Activated CD8-positive, alpha-beta T cell treated with anti-CD3 and anti-CD28 coated beads for 36 hours (primary cell): ENCODE measurements around the gene MYOZ1. TPM values are rescaled to one million over a fixed set of nuclear protein-coding genes. Genes with fewer than 3 reads are reported as not detected.

Experiments used
- ATAC-seq: fragments of 200-7000 bp; cut with Tn5 transposase; one replicate; pipeline ENCODE4 v1.10.0; 2021; ENCODE audit warnings: mild to moderate bottlenecking, moderate library complexity
- CTCF ChIA-PET: fragments of 350-600 bp; sonication (Branson Sonifier 250); formaldehyde crosslinking; loops from one replicate; lab custom pipeline; 2021; ENCODE audit warnings: antibody characterized with exemption; lab: Charles Lee
- POLR2A ChIA-PET: fragments of 350-600 bp; sonication (Branson Sonifier 250); formaldehyde crosslinking; loops from one replicate; lab custom pipeline; 2021; ENCODE audit warnings: antibody characterized with exemption; lab: Charles Lee
- DNase-seq: peaks from one replicate; pipeline ENCODE4 v3.0.0-alpha.2; 2020
- H3K27ac Mint-ChIP-seq: one replicate; pipeline ENCODE4 v1.8.0; 2021; ENCODE audit warnings: mild to moderate bottlenecking, mixed read lengths
- H3K27me3 Mint-ChIP-seq: one replicate; pipeline ENCODE4 v1.8.0; 2021; ENCODE audit warnings: mixed read lengths
- H3K36me3 Mint-ChIP-seq: one replicate; pipeline ENCODE4 v1.8.0; 2021; ENCODE audit warnings: low read depth, mixed read lengths
- H3K4me1 Mint-ChIP-seq: one replicate; pipeline ENCODE4 v1.8.0; 2021; ENCODE audit warnings: low read depth, mixed read lengths
- H3K4me3 Mint-ChIP-seq: one replicate; pipeline ENCODE4 v1.8.0; 2021; ENCODE audit warnings: mild to moderate bottlenecking, moderate library complexity, mixed read lengths
- H3K9me3 Mint-ChIP-seq: one replicate; pipeline ENCODE4 v1.8.0; 2021; ENCODE audit warnings: mixed read lengths
- intact Hi-C: fragments of 100-400 bp; cut with micrococcal nuclease; formaldehyde crosslinking; loops from one replicate; pipeline ENCODE4 v1.10.0; 2022
- total RNA-seq, 2 experiments: library from RNA; stranded (reverse); gene quantifications; one replicate each; pipeline ENCODE4 v1.2.3, GENCODE V29; 2021
- TF ChIP-seq, protein P1 (sequence below): fragments of 200-600 bp; IDR thresholded peaks from one replicate; pipeline ENCODE4 v1.8.0; 2022; ENCODE audit warnings: antibody characterized with exemption, mild to moderate bottlenecking

MYOZ1 gene
- total RNA-seq, 2 experiments from 2014 or later, result not detected

DNA sequence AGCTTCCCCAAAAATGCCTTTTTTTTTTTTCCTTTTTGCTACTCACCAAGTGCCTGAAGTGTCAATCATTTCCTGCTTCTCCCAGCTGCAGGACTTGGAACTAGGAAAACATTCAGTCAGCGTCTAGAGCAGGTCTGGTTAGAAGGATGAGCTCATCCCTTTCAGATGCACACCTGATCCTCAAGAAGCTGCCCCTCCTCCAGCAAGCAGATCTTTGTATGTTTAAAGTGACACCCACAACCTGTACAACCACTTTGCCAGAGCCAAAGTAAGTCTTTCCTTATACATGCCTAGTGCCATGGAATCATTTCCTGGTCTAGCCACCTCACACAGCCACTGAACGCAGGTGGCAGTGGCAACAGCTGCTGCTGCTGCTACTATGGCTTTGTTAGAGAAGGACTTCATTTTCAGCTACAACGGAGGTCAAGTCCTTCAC, 39.8 kb downstream of the MYOZ1 start:
- ATAC-seq (no peak), DNase-seq (no peak)
- Mint-ChIP-seq H3K36me3 (no peaks in the 10 kb centered on the region), H3K4me3 (no peak overlapping the region), H3K9me3 (no peaks in the 10 kb centered on the region), H3K27ac (no peak overlapping the region), H3K27me3 (no peaks in the 10 kb centered on the region), H3K4me1 (no peaks in the 10 kb centered on the region)
- TF ChIP-seq, protein P1, sequence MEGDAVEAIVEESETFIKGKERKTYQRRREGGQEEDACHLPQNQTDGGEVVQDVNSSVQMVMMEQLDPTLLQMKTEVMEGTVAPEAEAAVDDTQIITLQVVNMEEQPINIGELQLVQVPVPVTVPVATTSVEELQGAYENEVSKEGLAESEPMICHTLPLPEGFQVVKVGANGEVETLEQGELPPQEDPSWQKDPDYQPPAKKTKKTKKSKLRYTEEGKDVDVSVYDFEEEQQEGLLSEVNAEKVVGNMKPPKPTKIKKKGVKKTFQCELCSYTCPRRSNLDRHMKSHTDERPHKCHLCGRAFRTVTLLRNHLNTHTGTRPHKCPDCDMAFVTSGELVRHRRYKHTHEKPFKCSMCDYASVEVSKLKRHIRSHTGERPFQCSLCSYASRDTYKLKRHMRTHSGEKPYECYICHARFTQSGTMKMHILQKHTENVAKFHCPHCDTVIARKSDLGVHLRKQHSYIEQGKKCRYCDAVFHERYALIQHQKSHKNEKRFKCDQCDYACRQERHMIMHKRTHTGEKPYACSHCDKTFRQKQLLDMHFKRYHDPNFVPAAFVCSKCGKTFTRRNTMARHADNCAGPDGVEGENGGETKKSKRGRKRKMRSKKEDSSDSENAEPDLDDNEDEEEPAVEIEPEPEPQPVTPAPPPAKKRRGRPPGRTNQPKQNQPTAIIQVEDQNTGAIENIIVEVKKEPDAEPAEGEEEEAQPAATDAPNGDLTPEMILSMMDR, result no peak
- CTCF ChIA-PET, result interaction anchor here (1.4 kb wide), 1 partner anchor 42 kb away, joined by 6 read pairs; no protein-coding TSS in a partner anchor
- intact Hi-C loops, result no loop called here
- POLR2A ChIA-PET, result interaction anchor here (0.6 to 1.1 kb wide), 2 partner anchors 11 to 63 kb away, joined by 3 read pairs; no protein-coding TSS in a partner anchor

DNA sequence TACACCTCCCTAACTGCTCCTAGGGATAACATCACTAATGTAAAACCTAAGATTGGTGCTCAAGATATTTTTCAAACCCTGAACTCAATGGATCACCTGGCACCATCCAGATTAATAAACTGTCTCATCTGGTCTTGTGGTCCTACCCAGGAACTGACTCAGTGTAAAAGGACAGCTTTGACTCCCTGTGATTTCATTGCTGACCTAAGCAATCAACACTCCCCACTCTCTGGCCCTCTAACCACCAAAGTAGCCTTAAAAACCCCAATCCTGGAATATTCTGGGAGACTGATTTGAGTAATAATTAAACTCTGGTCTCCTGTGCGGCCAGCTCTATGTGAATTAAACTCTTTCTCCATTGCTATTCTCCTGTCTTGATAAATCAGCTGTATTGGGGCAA, 43.9 kb downstream of the MYOZ1 start:
- no peaks in the 10 kb centered on the region for H3K36me3 Mint-ChIP-seq
- no peak overlapping the region for H3K4me3 Mint-ChIP-seq
- TF ChIP-seq, protein P1, result no peak
- intact Hi-C loops, result no loop called here
- no peaks in the 10 kb centered on the region for H3K27me3 Mint-ChIP-seq
- CTCF ChIA-PET, result interaction anchor here (1.9 kb wide), 1 partner anchor 68 kb away, joined by 8 read pairs; no protein-coding TSS in a partner anchor
- no peaks in the 10 kb centered on the region for H3K9me3 Mint-ChIP-seq
- peaks cover 6% of the 10 kb centered on the region for H3K4me1 Mint-ChIP-seq
- POLR2A ChIA-PET, result interaction anchor here (1.2 kb wide), 1 partner anchor 27 kb away, joined by 3 read pairs; no protein-coding TSS in a partner anchor
- no peak for ATAC-seq
- no peak for DNase-seq
- H3K27ac Mint-ChIP-seq, result no peak overlapping the region

- Mint-ChIP-seq H3K9me3 (no peaks in the 10 kb centered on the region), H3K36me3 (no peaks in the 10 kb centered on the region), H3K27me3 (no peaks in the 10 kb centered on the region), H3K27ac (no peak overlapping the region), H3K4me1 (peaks cover 19% of the 10 kb centered on the region), H3K4me3 (no peak overlapping the region)
- TF ChIP-seq, protein P1, result no peak
- intact Hi-C loops, result no loop called here
- DNase-seq, result no peak
- ChIA-PET POLR2A (interaction anchor here (1.2 kb wide), 1 partner anchor 36 kb away, joined by 3 read pairs; no protein-coding TSS in a partner anchor), CTCF (interaction anchor here (1.2 kb wide), 1 partner anchor 10 kb away, joined by 4 read pairs; no protein-coding TSS in a partner anchor)
- ATAC-seq, result no peak
Observed at GRCh38 chr10:73593812-73594211, 47.5 kb downstream of the MYOZ1 start.

DNA sequence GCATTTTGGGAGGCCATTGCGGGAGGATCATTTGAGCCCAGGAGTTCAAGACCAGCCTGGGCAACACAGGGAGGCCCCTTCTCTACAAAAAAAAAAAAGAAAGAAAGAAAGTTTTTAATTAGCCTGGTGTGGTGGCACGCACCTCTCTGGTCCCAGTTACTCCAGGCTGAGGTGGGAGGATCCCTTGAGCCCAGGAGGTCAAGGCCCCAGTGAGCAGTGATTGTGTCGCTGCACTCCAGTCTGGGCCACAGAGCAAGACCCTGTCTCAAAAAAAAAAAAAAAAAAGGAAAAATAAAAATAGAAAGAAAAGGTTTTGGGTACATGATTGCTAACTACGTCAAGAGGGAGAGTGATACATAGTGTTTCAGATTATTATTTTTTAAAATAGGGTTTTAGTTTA, 48.2 kb downstream of the MYOZ1 start:
- ChIA-PET CTCF (interaction anchor here (1.0 kb wide), 1 partner anchor 50 kb away, joined by 3 read pairs; no protein-coding TSS in a partner anchor), POLR2A (no interaction called here)
- TF ChIP-seq, protein P1, result no peak
- DNase-seq (no peak), ATAC-seq (no peak)
- Mint-ChIP-seq H3K9me3 (no peaks in the 10 kb centered on the region), H3K36me3 (no peaks in the 10 kb centered on the region), H3K27ac (no peak overlapping the region), H3K4me3 (no peak overlapping the region), H3K4me1 (peaks cover 19% of the 10 kb centered on the region), H3K27me3 (no peaks in the 10 kb centered on the region)
- intact Hi-C loops, result no loop called here

GRCh38 chr10:73591935-73592699, 49.2 kb downstream of the MYOZ1 start:
- POLR2A ChIA-PET, result interaction anchor here (0.8 to 1.0 kb wide), 2 partner anchors 26 to 34 kb away, joined by 3 read pairs; no protein-coding TSS in a partner anchor
- peak; percentile 45 for ATAC-seq
- intact Hi-C loops, result no loop called here

More at GRCh38 chr10:73591935-73592699, 49.2 kb downstream of the MYOZ1 start:
- H3K9me3 Mint-ChIP-seq, result no peaks in the 10 kb centered on the region
- H3K27ac Mint-ChIP-seq, result no peak overlapping the region
- DNase-seq, result peak; percentile 23
- H3K4me3 Mint-ChIP-seq, result no peak overlapping the region
- TF ChIP-seq, protein P1, result no peak
- H3K4me1 Mint-ChIP-seq, result peaks cover 19% of the 10 kb centered on the region
- CTCF ChIA-PET, result interaction anchor here (1.0 kb wide), 1 partner anchor 51 kb away, joined by 3 read pairs; no protein-coding TSS in a partner anchor
- no peaks in the 10 kb centered on the region for H3K36me3 Mint-ChIP-seq
- H3K27me3 Mint-ChIP-seq, result no peaks in the 10 kb centered on the region
